GM23338 (cell line): ENCODE results near the gene PPP1CA. TPM values are rescaled to one million over a fixed set of nuclear protein-coding genes. Genes with fewer than 3 reads are reported as not detected.

Source experiments
- ETS1 ChIP-seq: IDR thresholded peaks from 2 replicates; pipeline ENCODE4 v1.6.1; 2016; ENCODE audit warnings: antibody characterized with exemption
- JUNB ChIP-seq: IDR thresholded peaks from one replicate; pipeline ENCODE4 v1.6.1; 2016; ENCODE audit warnings: antibody characterized with exemption; ENCODE audit not compliant: unreplicated experiment
- REST ChIP-seq: IDR thresholded peaks from one replicate; pipeline ENCODE4 v1.6.1; 2018; ENCODE audit warnings: antibody characterized with exemption; ENCODE audit not compliant: unreplicated experiment
- ZNF462 ChIP-seq: fragments of 250-450 bp; sonication (Bioruptor Pico); IDR thresholded peaks from 2 replicates; pipeline ENCODE4 v1.5.0; 2020; ENCODE audit warnings: mild to moderate bottlenecking, moderate library complexity
- polyA plus RNA-seq: library from polyadenylated mRNA; unstranded; fragments of >200 nt; fragmentation: Nextera tagmentation; extraction: Ambion mirVana; gene quantifications from 2 replicates; pipeline ENCODE4 v1.2.1, GENCODE V29; 2016
- total RNA-seq: library from RNA; depleted of rRNA; stranded (reverse); fragments of >200 nt; shearing (Covaris generic); gene quantifications from 2 replicates; pipeline ENCODE4 v1.2.3, GENCODE V29; 2014

The PPP1CA gene
- total and polyA plus RNA-seq, 2 experiments from 2014 or later = 217 to 237 TPM

GRCh38 chr11:67420147-67420645 is 18.5 kb upstream of the PPP1CA start (continued):
- no peak for TF ChIP-seq ZNF462 (CRISPR knock-in tag)
- TF ChIP-seq ETS1 = no peak
- TF ChIP-seq REST = no peak
- TF ChIP-seq JUNB = no peak
